Lower lobe of right lung (tissue), 2 donors: ENCODE data around the gene NUP35. TPM values are rescaled to one million over a fixed set of nuclear protein-coding genes. Genes with fewer than 3 reads are reported as not detected.
A peak's percentile ranks its signal among the peaks of the same experiment; 100 is the strongest.

Experiments
- ATAC-seq, 2 donors: fragments of 200-7000 bp; cut with Tn5 transposase; one replicate each; pipeline ENCODE4 v1.9.1; 2020 to 2022; ENCODE audit warnings: mild to moderate bottlenecking in 2 of 2, moderate library complexity in 2 of 2
- DNase-seq: peaks from one replicate; pipeline ENCODE4 v3.0.0-alpha.2; 2020
- H3K27ac ChIP-seq: fragments of 200-600 bp; one replicate; pipeline ENCODE4 v1.8.0; 2022
- H3K27me3 ChIP-seq: fragments of 200-600 bp; one replicate; pipeline ENCODE4 v1.8.0; 2022; ENCODE audit warnings: low read depth
- H3K36me3 ChIP-seq: fragments of 200-600 bp; one replicate; pipeline ENCODE4 v1.8.0; 2022; ENCODE audit warnings: mild to moderate bottlenecking
- H3K4me1 ChIP-seq: fragments of 200-600 bp; one replicate; pipeline ENCODE4 v1.8.0; 2022
- H3K4me3 ChIP-seq: fragments of 200-600 bp; one replicate; pipeline ENCODE4 v1.8.0; 2022; ENCODE audit warnings: mild to moderate bottlenecking
- H3K9me3 ChIP-seq: fragments of 200-600 bp; one replicate; pipeline ENCODE4 v1.8.0; 2022
- intact Hi-C: fragments of 100-400 bp; cut with DNase I; formaldehyde crosslinking; loops from one replicate; pipeline ENCODE4 v1.11.0; 2022
- total RNA-seq: library from RNA; stranded (reverse); fragmentation: NEBNext Ultra II Directional; extraction: Animal tissue kit (Norgen Biotek cat#: 25700); gene quantifications from one replicate; pipeline ENCODE4 v1.2.1, GENCODE V29; 2021
- TF ChIP-seq, protein P1 (sequence below): fragments of 200-600 bp; IDR thresholded peaks from one replicate; pipeline ENCODE4 v1.8.0; 2022; ENCODE audit warnings: antibody characterized with exemption, mild to moderate bottlenecking
- donor health status: DM: no; HTN: yes; CAD: no; lungs with severe emphysema.

Gene NUP35
- total RNA-seq, 1 donor from 2014 or later: 15.9 TPM

DNA sequence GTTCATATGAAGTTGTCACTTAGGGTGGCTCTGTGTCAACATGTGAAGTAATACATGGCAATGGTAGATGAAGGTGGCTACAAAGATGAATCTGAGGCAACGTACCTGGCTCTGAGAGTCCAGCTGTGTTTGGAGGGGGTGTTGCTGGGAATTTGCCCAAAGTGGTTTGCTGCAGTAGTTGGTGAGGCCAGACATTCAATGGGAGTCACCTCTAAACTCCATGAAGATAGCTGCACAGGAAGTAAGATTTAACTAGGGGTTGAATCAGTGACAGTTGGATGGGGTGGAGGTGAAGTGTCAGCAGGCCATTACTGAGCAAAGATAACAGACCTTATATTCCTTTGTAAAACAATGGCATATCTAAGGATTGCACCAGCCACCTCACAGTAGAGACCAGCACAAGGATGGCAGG, 71.8 kb downstream of the NUP35 start:
- Histone ChIP-seq H3K4me1 (no peaks in the 10 kb centered on the region), H3K27me3 (no peaks in the 10 kb centered on the region)
- no peak for DNase-seq

DNA sequence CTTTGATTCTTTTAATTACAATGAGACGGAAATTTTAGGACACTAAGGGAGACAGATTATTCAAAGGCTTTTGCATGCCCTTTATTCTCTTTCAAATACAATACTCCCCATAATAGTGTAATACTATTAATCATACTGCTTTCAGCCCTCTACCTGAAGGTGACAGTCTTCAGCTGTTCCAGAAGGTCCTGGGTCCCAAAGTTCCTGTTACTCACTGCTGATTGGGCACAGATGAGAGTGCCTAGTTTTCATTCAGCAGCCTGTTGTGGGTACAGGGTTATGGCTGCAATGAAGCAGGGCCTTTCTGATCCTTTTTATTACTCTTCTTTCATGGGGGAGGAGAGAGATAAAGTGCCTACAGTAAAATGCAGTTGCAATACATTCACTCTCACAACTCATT, 80.2 kb downstream of the NUP35 start:
- H3K9me3 ChIP-seq: no peaks in the 10 kb centered on the region
- no peaks in the 10 kb centered on the region for H3K4me1 ChIP-seq
- DNase-seq: no peak
- H3K27me3 ChIP-seq: no peaks in the 10 kb centered on the region
- no peak overlapping the region for H3K27ac ChIP-seq
- no peaks in the 10 kb centered on the region for H3K36me3 ChIP-seq
- intact Hi-C loops: no loop called here
- TF ChIP-seq, protein P1, sequence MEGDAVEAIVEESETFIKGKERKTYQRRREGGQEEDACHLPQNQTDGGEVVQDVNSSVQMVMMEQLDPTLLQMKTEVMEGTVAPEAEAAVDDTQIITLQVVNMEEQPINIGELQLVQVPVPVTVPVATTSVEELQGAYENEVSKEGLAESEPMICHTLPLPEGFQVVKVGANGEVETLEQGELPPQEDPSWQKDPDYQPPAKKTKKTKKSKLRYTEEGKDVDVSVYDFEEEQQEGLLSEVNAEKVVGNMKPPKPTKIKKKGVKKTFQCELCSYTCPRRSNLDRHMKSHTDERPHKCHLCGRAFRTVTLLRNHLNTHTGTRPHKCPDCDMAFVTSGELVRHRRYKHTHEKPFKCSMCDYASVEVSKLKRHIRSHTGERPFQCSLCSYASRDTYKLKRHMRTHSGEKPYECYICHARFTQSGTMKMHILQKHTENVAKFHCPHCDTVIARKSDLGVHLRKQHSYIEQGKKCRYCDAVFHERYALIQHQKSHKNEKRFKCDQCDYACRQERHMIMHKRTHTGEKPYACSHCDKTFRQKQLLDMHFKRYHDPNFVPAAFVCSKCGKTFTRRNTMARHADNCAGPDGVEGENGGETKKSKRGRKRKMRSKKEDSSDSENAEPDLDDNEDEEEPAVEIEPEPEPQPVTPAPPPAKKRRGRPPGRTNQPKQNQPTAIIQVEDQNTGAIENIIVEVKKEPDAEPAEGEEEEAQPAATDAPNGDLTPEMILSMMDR: no peak
- no peak overlapping the region for H3K4me3 ChIP-seq
- ATAC-seq: no peak

More for the DNA sequence above, 71.8 kb downstream of the NUP35 start:
- Histone ChIP-seq H3K4me3 (no peak overlapping the region), H3K36me3 (no peaks in the 10 kb centered on the region), H3K9me3 (no peaks in the 10 kb centered on the region), H3K27ac (no peak overlapping the region)
- intact Hi-C loops: no loop called here
- ATAC-seq: no peak
- TF ChIP-seq, protein P1: no peak

DNA sequence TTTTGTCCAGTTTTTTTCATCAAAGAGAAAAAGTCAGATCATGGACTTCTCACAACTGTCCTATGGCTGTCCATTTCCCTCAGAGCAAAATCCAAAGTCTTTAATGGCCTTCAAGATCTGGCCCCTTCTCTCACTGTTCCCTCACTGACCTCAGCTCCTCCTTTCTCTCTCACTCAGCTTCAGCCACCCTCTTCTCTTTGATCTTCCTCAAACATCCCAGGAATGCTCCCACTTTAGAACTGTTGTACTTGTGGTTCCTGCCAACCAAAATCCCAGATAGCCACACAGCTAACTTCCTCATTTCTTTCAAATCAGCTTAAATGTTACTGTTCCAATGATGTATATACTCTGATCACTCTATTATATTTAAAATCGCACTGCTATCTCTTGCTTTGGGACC, 82.9 kb downstream of the NUP35 start:
- DNase-seq: no peak
- no peak overlapping the region for H3K4me3 ChIP-seq
- peak; percentile 54 to 75 for ATAC-seq
- TF ChIP-seq, protein P1: no peak
- no peaks in the 10 kb centered on the region for H3K36me3 ChIP-seq
- H3K27ac ChIP-seq: no peak overlapping the region
- intact Hi-C loops: no loop called here
- H3K9me3 ChIP-seq: no peaks in the 10 kb centered on the region
- no peaks in the 10 kb centered on the region for H3K27me3 ChIP-seq
- no peaks in the 10 kb centered on the region for H3K4me1 ChIP-seq

DNA sequence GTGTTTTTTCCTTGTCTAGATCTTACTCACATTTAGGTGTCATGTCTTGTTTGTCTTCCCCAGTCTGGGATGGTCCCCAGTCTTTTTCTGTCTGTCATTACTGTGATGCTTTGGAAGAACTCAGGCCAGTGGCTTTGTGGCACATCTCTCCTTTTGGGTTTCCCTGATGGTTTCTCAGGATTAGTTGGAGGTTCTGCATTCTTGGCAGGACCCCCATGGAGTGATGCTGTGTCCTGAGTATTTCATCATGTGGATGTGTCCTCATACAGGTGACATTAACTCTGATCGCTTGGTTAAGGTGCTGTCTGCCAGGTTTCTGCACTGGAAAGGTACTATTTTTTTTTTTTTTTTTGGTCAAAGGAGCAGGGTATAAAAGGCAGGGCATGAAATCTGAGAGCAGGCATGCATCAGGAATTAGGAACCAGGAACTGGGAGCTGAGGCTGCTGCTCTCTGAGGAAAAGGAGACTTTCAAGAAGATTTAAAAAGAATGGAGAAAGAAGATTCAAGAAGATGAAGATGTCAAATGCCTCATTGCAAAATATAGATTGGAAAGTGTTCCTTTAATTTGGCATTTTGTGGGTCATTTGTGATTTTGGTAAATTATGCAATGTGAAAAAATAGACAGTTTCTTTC, 85.3 kb downstream of the NUP35 start:
- no peaks in the 10 kb centered on the region for H3K9me3 ChIP-seq
- ATAC-seq (no peak), DNase-seq (no peak)
- H3K4me1 ChIP-seq: no peaks in the 10 kb centered on the region
- no peaks in the 10 kb centered on the region for H3K27me3 ChIP-seq
- no peak overlapping the region for H3K27ac ChIP-seq
- TF ChIP-seq, protein P1: no peak
- no peak overlapping the region for H3K4me3 ChIP-seq
- H3K36me3 ChIP-seq: no peaks in the 10 kb centered on the region
- intact Hi-C loops: no loop called here

Other genes starting within 250 kb of the NUP35 start
- 96.8 TPM for gene NCKAP1, start 86.0 kb upstream of the NUP35 start, total RNA-seq
- 5.6 TPM for gene DUSP19, start 45.7 kb upstream of the NUP35 start, total RNA-seq